Chondrocyte (in vitro differentiated cells): Measurements from ENCODE around the gene KRT16. TPM values are rescaled to one million over a fixed set of nuclear protein-coding genes. Genes with fewer than 3 reads are reported as not detected.

Experiments used
- DNase-seq: peaks from one replicate; pipeline ENCODE4 v3.0.0; 2021; ENCODE audit warnings: mixed read lengths, low spot score
- H3K27ac Mint-ChIP-seq: one replicate; pipeline ENCODE4 v1.8.0; 2021; ENCODE audit warnings: mild to moderate bottlenecking, moderate library complexity, mixed read lengths; ENCODE audit not compliant: unreplicated experiment
- H3K27me3 Mint-ChIP-seq: 2 replicates; pipeline ENCODE4 v1.8.0; 2021; ENCODE audit warnings: low read depth, mixed read lengths
- H3K36me3 Mint-ChIP-seq: 2 replicates; pipeline ENCODE4 v1.8.0; 2021; ENCODE audit warnings: low read depth, mixed read lengths
- H3K4me1 Mint-ChIP-seq: 2 replicates; pipeline ENCODE4 v1.8.0; 2021; ENCODE audit warnings: low read depth, mild to moderate bottlenecking, mixed read lengths
- H3K4me3 Mint-ChIP-seq: one replicate; pipeline ENCODE4 v1.8.0; 2021; ENCODE audit warnings: mild to moderate bottlenecking, moderate library complexity, mixed read lengths; ENCODE audit not compliant: unreplicated experiment
- H3K9me3 Mint-ChIP-seq: 2 replicates; pipeline ENCODE4 v1.8.0; 2021; ENCODE audit warnings: low read depth, mixed read lengths
- CTCF ChIP-seq: fragments of 200-600 bp; sonication (generic); IDR thresholded peaks from 2 replicates; pipeline ENCODE4 v1.5.0; 2021; ENCODE audit warnings: antibody characterized with exemption, mild to moderate bottlenecking, moderate library complexity
- total RNA-seq: library from RNA; stranded (reverse); gene quantifications from 3 replicates; pipeline ENCODE4 v1.2.1, GENCODE V29; 2021

The KRT16 gene
- total RNA-seq, 1 donor from 2014 or later, result 5.9 TPM

DNA sequence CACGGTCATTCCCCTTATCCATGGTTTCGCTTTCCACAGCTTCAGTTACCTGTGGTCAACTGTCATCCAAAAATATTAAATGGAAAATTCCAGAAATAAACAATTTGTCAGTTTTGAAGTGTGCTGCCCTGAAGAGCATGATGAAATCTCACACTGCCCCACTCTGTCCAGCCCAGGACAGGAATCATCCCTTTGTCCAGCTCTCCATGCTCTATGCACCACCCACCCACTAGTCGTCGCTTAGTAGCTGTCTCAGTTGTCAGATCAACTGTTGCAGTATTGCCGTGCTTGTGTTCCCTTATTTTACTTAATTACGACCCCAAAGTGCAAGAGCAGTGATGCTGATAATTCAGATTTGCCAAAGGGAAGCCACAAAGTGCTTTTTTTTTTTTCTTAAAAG, 51.0 kb downstream of the KRT16 start:
- no peak for TF ChIP-seq CTCF
- DNase-seq, result no peak
- Mint-ChIP-seq H3K27ac (no peak overlapping the region), H3K9me3 (no peaks in the 10 kb centered on the region), H3K4me1 (no peaks in the 10 kb centered on the region), H3K4me3 (no peak overlapping the region), H3K36me3 (no peaks in the 10 kb centered on the region), H3K27me3 (peaks cover 52% of the 10 kb centered on the region)

Other genes with a start within 250 kb of the KRT16 start
- not detected in 3 replicates for gene KRT33B, start 243.0 kb downstream of the KRT16 start, total RNA-seq
- not detected in 3 replicates for gene KRT34, start 230.5 kb downstream of the KRT16 start, total RNA-seq
- gene KRT31, start 215.2 kb downstream of the KRT16 start, total RNA-seq, result not detected in 3 replicates
- gene KRT37, start 188.2 kb downstream of the KRT16 start, total RNA-seq, result not detected in 3 replicates
- not detected in 3 replicates for gene KRT38, start 171.8 kb downstream of the KRT16 start, total RNA-seq
- not detected in 3 replicates for gene KRT32, start 145.4 kb downstream of the KRT16 start, total RNA-seq
- not detected in 3 replicates for gene KRT35, start 131.6 kb downstream of the KRT16 start, total RNA-seq
- gene KRT36, start 122.9 kb downstream of the KRT16 start, total RNA-seq, result not detected in 3 replicates
- not detected in 3 replicates for gene KRT13, start 107.2 kb downstream of the KRT16 start, total RNA-seq
- gene KRT15, start 93.9 kb downstream of the KRT16 start, total RNA-seq, result not detected in 3 replicates
- gene KRT19, start 84.5 kb downstream of the KRT16 start, total RNA-seq, result 1.3 to 1.7 TPM in 2 of 3 replicates, not detected in the other
- gene KRT9, start 40.7 kb downstream of the KRT16 start, total RNA-seq, result not detected in 3 replicates
- gene KRT14, start 25.9 kb downstream of the KRT16 start, total RNA-seq, result 0.23 to 0.94 TPM (median 0.32 TPM) in 3 replicates
- 183 to 261 TPM (median 258 TPM) in 3 replicates for gene KRT17, start 11.8 kb upstream of the KRT16 start, total RNA-seq
- 572 to 1,015 TPM (median 990 TPM) in 3 replicates for gene EIF1, start 76.1 kb upstream of the KRT16 start, total RNA-seq
- gene GAST, start 99.6 kb upstream of the KRT16 start, total RNA-seq, result not detected in 3 replicates
- not detected in 3 replicates for gene HAP1, start 121.9 kb upstream of the KRT16 start, total RNA-seq
- 8.1 to 22.0 TPM (median 18.8 TPM) in 3 replicates for gene JUP, start 173.9 kb upstream of the KRT16 start, total RNA-seq
- gene P3H4, start 199.2 kb upstream of the KRT16 start, total RNA-seq, result 83.8 to 109 TPM (median 84.8 TPM) in 3 replicates
- 557 to 584 TPM (median 567 TPM) in 3 replicates for gene FKBP10, start 200.2 kb upstream of the KRT16 start, total RNA-seq
- 39.8 to 52.4 TPM (median 47.8 TPM) in 3 replicates for gene NT5C3B, start 223.5 kb upstream of the KRT16 start, total RNA-seq
- 0.67 TPM in 1 of 3 replicates, not detected in the others for gene KLHL10, start 225.1 kb upstream of the KRT16 start, total RNA-seq